ENCODE data around the gene TRIO.

Gene TRIO

DNA sequence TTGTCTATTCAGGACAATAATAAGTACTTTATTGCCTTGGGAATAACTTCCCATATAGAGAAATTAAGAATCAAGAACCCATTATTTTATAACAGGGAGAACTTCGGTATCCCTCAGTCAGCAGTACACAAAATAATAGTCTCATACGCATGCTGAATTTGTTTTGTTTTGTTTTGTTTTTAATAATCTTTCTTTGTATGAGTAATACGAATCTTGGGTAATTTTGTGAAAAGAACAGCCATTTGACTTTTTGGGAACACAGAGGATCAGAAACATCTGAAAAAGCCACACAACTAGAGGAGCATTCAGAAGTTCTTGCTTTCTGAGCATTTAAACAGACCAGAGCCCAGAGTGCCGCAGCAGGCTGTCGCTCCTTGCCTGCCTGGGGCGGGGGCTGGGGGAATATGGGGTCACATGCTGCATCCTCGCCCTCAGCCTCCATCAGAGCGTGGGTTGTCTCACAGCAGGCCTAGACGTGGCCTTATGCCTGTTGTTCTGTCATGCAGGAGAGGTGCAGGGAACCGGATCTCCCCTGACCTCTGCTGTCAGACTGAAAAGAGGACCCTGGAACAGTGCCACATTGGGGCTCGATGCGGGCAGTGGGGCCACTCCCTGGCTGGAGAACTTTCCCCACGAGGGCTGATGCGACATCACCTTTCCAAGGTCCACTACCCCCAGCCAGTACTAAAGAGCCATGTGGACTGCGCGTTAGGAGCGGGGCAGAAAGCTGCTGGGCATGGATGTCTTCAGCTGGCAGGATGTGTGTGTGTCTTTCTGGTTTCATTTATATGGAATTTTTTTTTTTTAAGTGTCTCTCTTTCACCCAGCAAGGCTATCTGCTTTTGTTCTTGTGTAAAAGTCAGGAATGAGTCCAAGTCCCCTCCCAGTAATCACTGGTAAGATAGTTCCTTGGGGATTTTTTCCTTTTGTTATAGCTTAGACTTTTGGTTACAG is 305.1 kb downstream of the TRIO start:
- no peak for DNase-seq

DNA sequence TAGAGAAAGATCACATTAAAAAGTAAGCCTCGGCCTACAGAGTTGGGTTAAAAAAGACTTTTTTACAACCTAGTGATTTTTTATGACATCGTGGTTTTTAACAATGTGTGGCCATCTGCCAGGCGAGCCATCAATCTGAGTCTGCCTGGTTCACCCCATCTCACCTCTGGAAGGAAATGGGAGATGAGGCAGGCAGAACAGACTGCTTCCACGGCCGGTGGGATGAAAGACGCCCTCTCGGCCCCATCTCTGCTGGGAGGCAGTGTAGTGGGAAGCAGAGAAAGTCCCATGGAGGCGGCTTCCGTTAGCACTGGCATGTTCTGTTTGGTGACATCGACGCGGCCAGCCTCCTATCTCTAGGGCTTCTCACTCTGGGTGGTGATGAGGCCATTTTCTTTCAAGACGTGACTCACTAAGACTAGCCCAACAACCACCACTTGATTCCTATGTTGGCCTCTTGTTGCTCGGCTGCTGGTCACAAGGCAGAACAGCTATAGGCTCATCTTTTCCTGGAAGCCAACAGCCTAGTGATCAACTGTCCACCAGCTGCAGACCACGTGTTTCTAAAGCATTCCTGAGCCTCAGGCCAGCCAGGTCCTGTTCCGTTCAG is 306.0 kb downstream of the TRIO start:
- DNase-seq, result no peak

DNA sequence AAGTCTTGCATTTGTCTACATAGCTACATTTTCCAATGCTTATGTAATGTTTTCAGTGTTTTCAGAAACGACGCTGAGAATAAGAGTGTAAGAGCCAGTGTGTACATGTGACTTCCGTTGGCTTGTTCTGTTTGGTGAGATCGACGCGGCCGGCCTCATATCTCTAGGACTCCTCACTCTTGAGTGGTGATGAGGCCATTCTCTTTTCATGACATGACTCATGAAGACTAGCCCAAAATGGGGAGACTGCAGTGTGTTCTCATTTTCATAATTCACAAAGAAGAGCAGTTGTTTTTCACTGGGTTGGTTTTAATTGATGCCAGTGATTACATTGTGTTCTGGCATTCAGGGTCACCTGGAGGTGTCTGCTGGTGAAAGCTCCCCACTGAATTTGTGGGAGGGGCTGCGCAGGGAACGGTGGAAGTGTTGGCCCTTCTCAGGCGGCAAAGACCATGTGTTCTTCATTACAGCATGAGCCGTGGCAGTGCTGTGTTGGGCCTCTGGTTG is 306.9 kb downstream of the TRIO start:
- no peak for DNase-seq

DNA sequence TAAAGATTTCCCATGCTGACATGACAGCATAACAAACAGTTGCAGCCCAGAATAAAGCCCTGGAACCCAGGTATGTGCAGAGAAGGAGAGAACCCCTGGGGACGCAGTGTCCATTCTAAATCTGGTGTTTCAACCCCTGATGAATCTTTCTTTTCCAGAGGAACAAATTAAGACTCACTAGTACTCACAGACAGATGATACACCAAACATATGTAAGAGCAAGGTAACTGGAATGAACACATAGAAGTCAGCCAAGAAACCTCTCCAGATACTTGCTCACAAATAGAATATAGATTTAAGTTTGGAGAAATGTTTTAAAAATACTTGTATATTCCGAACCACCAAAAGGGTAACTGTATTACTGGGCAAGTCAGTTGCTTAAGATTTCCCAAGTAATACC is 307.6 kb downstream of the TRIO start:
- no peak for DNase-seq

DNA sequence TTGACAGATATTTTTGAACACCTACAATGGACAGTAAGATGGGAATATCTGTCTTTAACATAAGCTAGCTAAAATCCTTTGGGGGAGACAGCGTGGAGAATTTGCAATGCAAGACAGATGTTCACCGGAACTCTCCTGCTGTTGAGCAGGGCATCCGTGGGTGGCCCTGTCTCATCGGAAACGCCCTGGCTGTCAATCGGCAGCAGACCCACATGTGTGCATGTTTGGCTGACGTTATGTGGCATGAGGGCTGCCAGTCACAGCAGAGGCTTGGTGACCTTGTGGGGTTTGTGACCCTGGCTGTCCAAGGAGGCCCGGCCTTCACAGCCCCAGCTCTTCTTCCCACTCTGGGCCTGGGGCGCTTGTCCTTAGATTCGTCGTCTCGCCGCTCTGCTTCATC is 308.7 kb downstream of the TRIO start:
- DNase-seq, result no peak

GRCh38 chr5:14452685-14453454 is 309.7 kb downstream of the TRIO start:
- no peak for DNase-seq

DNA sequence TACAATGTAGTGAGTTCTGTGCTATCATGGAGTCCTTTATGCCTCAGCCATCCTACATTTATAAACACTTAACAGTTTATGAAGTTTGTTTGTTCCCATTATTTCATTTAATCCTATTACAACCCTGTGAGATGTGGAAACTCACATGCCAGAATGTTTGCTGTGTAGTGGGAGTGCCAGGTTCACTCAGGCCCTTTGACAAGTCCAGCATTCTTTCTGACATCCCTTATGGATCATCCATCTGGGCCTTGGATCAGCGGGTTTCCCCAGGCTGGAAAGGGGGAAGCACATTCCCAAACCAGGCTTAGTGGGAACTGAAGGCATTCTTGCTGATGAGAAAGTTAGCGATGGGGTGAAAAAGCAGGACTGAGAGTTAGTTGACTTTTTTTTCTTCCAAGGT is 310.3 kb downstream of the TRIO start:
- DNase-seq, result no peak

DNA sequence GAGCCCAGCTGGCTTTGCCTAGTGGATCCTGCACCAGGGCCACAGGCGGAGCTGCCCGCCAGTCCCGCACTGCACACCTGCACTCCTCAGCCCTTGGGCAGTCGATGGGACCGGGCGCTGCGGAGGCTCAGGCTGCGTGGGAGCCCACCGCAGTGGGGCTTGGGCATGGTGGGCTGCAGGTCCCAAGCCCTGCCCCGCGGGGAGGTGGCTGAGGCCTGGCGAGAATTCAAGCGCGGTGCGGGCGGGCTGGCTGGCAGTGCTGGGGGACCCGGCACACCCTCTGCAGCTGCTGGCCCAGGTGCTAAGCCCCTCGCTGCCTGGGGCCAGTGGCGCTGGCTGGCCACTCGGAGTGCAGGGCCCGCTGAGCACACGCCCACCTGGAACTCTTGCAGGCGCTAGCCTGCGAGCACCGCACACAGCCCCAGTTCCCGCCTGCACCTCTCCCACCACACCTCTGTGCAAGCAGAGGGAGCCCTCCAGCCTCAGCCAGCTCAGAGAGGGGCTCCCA is 312.7 kb downstream of the TRIO start:
- DNase-seq, result no peak

GRCh38 chr5:14457476-14457875 is 314.3 kb downstream of the TRIO start:
- no peak for DNase-seq

DNA sequence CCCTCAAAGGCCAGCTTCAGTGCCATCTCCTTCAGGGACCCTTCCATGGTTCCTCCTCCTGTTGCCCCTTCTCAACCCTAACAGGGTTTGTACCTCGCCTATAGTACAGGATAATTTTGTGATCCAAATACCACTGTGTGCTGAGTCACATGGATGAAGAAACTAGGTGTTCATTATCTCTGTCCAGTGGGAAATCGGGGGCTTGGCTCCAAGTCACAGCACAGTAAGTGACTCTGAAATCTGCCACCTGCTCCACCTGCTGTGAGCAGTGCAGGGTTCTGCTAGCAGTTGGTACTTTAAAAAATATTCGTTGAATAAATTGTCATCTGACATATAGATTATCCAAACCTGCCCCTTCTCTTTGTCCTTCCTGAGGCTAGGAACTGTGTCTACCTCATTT is 315.3 kb downstream of the TRIO start:
- DNase-seq, result no peak

DNA sequence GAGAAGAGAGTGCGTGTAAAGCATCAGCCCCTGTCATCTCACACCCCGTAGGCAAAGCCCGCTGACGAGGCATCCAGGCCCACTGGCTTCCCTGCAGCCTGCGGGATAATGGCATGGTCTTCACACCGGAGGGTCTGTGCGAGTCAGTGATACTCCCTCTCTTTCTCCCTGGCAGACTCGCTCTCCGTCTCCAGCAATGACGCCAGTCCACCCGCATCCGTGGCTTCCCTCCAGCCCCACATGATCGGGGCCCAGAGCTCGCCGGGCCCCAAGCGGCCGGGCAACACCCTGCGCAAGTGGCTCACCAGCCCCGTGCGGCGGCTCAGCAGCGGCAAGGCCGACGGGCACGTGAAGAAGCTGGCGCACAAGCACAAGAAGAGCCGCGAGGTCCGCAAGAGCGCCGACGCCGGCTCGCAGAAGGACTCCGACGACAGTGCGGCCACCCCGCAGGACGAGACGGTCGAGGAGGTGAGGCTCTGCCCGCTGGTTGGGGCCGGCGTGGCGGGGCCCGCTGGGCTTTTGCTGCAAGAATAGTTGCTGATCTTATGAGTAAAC is 317.8 kb downstream of the TRIO start:
- no peak for DNase-seq

GRCh38 chr5:14462681-14463080 is 319.5 kb downstream of the TRIO start:
- DNase-seq, result no peak

DNA sequence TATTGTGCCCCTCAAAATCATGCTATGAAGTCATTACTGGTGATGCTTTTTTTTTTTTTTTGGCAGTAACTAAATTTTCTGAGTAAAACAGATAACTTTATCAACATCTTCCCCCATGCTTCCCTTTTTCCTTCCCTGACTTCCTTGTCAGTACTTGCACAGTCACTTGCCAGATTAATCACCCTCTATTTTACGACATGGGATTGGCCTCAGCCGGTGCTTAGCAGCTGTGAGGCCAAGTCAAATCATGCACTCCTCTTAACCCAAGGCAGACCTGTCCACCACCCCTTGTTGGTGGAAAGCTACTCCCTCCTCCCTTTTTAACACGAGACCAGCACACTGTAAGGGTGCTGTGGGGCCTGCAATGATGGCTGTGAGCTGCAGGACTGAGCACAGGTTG is 320.5 kb downstream of the TRIO start:
- no peak for DNase-seq

DNA sequence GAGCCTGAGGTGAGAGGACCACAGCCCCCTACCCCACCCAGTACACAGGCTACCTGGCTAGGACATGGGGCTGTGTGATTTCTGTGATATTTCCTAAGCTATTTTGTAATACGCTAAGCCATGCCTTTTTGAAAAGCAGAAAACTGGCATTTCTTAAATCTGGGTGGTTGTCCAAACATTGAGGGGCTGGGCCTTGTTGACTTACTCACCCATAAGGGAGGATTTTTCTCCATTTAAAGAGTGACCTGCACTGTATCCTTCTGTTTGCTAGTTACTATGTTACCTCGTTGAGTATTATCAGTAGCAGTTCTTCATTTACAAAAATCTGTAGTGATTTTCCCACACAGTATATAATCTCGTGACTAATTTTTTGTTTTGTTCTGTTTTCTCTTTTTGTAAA is 321.0 kb downstream of the TRIO start:
- no peak for DNase-seq

DNA sequence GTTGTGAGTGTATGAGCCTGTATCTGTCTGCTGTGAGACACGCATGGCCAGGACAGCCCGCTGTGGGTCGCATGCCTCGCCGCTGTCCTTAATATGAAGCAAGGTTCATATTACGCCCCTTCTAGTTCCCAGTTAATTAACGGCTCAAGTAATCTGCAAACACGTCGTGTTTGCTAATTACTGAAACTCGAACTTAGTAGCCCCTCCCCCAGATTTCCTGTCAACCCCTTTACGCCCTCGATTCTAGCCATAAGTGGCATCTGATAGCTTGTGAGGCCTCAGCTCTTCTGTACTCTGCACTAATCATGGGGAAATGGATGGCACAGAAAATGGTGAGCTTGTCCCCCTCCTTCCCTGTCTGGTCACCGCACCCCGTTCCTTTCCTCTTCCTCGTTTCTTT is 321.5 kb downstream of the TRIO start:
- DNase-seq, result no peak

DNA sequence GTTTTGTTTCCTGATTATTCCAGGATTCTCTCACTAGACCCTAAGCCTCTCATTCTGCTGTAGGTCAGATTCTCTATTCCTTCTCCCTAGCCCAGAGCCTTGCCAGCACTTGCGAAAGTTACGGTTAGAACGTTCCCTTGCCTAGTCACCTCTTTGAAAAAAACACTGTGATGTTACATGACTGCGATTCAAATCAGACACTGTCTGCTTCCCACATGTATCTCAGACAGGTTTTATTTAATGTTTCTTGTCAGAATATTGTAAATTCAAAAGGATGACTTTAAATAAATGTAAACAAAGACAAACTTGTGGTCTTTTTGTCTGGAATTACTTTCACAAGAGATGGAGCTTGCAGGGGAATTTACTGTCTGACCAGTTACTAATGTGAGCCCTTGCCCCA is 322.0 kb downstream of the TRIO start:
- no peak for DNase-seq

DNA sequence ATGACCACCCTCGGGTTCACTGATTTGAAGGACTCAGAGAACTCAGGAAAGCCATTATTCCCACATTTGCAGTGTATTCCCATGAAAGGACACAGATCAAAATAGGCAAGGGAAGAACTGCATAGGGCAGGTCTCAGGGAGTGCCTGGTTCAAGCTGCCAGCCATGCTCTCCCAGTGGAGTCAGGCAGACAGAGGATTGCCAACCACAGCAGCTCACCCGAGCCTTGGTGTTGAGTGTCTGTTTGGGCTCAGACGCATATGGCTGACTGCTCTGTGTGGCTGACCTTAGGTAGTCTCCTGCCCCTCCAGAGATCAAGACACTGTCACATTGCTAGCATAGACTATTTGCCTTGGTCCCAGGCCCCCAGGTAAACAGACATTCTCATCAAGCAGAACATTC is 322.6 kb downstream of the TRIO start:
- DNase-seq, result no peak

- DNase-seq, result no peak
Observed at GRCh38 chr5:14467251-14467650, 324.1 kb downstream of the TRIO start.

DNA sequence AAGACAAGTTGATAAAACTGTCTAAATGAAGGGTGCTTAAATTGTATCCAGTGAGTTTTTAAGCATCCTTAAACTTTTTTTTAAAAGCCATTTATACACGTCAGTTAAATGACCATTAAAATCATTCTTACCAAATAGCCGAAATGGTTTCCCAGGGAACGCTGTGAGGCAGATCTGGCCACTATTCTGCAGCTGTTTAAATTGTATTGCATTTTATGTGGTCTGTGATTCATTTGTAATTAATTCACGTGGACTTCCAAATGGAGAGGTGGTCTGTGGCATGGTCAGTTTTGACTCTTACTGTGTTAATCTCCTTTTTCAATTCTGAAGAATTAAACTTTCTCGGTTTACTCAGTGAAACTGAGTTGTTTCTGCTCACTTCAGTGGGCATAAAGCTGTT is 324.7 kb downstream of the TRIO start:
- no peak for DNase-seq

- no peak for DNase-seq
Observed at GRCh38 chr5:14469551-14470377, 326.6 kb downstream of the TRIO start.

GRCh38 chr5:14471507-14471906 is 328.4 kb downstream of the TRIO start:
- DNase-seq, result no peak

DNA sequence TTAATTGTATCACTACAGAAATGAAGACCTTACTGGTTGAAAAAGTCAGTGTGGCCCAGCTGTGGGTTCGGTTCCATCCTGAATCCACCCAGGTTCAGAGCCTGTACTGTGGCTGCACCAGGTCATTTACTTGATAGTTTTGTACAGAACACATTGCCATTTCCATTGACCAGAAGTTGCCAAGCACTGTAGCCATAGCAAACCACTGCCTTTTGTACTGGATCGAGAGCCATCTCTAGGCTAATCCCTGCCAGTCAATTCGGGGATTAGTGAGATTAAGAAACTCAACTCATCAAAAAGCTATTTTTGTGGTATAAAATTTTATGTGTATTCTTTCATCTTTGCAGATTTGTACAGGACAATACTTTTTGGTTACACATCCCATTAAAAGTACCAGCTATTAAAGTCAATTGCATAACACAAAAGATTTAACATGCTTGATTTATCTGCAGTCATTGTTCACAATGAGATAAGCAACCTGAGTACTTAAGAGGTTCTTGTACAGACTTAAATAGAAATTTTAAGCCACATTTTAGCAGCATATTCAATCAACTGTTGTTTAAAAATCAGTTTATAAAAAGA is 329.9 kb downstream of the TRIO start:
- no peak for DNase-seq
